NCI-H187 (cell line): ENCODE measurements around the gene CCL28.
"Not testable (repeated sequence)": the region's sequence is repeated elsewhere in the genome, so short reads cannot be mapped to it uniquely, and the experiment has no call there.

Source experiments
- DNase-seq, 2 experiments: peaks; one replicate each; lab custom pipeline; 2025; lab: John Stamatoyannopoulos, UW

Gene CCL28

GRCh38 chr5:43412156-43412555, at the start of gene CCL28:
Gene CCL28, minus strand, starts transcription at chr5:43412391. Its CDS starts 75 bp downstream, at chr5:43412316.
- DNase-seq, result peak; percentile 45 to 67

- no peak for DNase-seq
Observed at GRCh38 chr5:43461066-43461465, 48.9 kb upstream of the CCL28 start.

GRCh38 chr5:43456556-43456955, 44.4 kb upstream of the CCL28 start:
- DNase-seq, result no peak

- not testable (repeated sequence) for DNase-seq
Observed at GRCh38 chr5:43441575-43441974, 29.4 kb upstream of the CCL28 start.

GRCh38 chr5:43437062-43437660, 25.0 kb upstream of the CCL28 start:
- no peak for DNase-seq

- no peak for DNase-seq
Observed at GRCh38 chr5:43433382-43433781, 21.2 kb upstream of the CCL28 start.

- DNase-seq, result no peak
Observed at GRCh38 chr5:43432486-43433375, 20.5 kb upstream of the CCL28 start.

- DNase-seq, result no peak
Observed at GRCh38 chr5:43429706-43430105, 17.5 kb upstream of the CCL28 start.

- DNase-seq, result no peak
Observed at GRCh38 chr5:43429016-43429415, 16.8 kb upstream of the CCL28 start.

- DNase-seq, result no peak
Observed at GRCh38 chr5:43427306-43427705, 15.1 kb upstream of the CCL28 start.

GRCh38 chr5:43425983-43426382, 13.8 kb upstream of the CCL28 start:
- DNase-seq, result no peak

- DNase-seq, result not testable (repeated sequence)
Observed at GRCh38 chr5:43423086-43423485, 10.9 kb upstream of the CCL28 start.

- no peak for DNase-seq
Observed at GRCh38 chr5:43422143-43422542, 10.0 kb upstream of the CCL28 start.

GRCh38 chr5:43421450-43422133, 9.4 kb upstream of the CCL28 start:
- DNase-seq, result no peak

GRCh38 chr5:43420241-43420640, 8.1 kb upstream of the CCL28 start:
- no peak for DNase-seq

GRCh38 chr5:43418561-43418960, 6.4 kb upstream of the CCL28 start:
- DNase-seq, result no peak

GRCh38 chr5:43416803-43417394, 4.7 kb upstream of the CCL28 start:
- DNase-seq, result no peak

GRCh38 chr5:43415935-43416802, 4.0 kb upstream of the CCL28 start:
- no peak for DNase-seq

GRCh38 chr5:43413966-43414365, 1.8 kb upstream of the CCL28 start:
- DNase-seq, result no peak

- peak; percentile 72 to 79 for DNase-seq
Observed at GRCh38 chr5:43412644-43413043, 453 bp upstream of the CCL28 start.

GRCh38 chr5:43411495-43411894, 696 bp downstream of the CCL28 start:
- DNase-seq, result no peak
